Stimulated activated naive B cell treated with anti-CD40 and anti-IgM and Interleukin-4, amounts not matched to agents 10 μg/mL and 1 μg/mL and 100 μg/mL, for 72 hours (primary cell): ENCODE data around the gene EPPIN.

Experiments
- ATAC-seq, 2 donors: fragments of 150-1000 bp; cut with Tn5 transposase; replicated peaks; 2 replicates each; pipeline ENCODE4 v1.10.0; 2021; ENCODE audit warnings: moderate library complexity in 1 of 2
- DNase-seq: peaks from one replicate; pipeline ENCODE4 v3.0.0; 2021
- H3K27ac Mint-ChIP-seq: one replicate; pipeline ENCODE4 v1.8.0; 2022; ENCODE audit warnings: mild to moderate bottlenecking, mixed read lengths
- H3K27me3 Mint-ChIP-seq, 2 donors: one replicate each; pipeline ENCODE4 v1.8.0; 2022; ENCODE audit warnings: mixed read lengths in 2 of 2
- H3K36me3 Mint-ChIP-seq, 2 donors: one replicate each; pipeline ENCODE4 v1.8.0; 2022; ENCODE audit warnings: mixed read lengths in 2 of 2, mild to moderate bottlenecking in 1 of 2
- H3K4me1 Mint-ChIP-seq, 2 donors: one replicate each; pipeline ENCODE4 v1.8.0; 2022; ENCODE audit warnings: mixed read lengths in 2 of 2, mild to moderate bottlenecking in 1 of 2
- H3K4me3 Mint-ChIP-seq, 2 donors: one replicate each; pipeline ENCODE4 v1.8.0; 2022; ENCODE audit warnings: mild to moderate bottlenecking in 2 of 2, mixed read lengths in 2 of 2, moderate library complexity in 1 of 2
- H3K9me3 Mint-ChIP-seq, 2 donors: one replicate each; pipeline ENCODE4 v1.8.0; 2022; ENCODE audit warnings: mixed read lengths in 2 of 2, mild to moderate bottlenecking in 1 of 2

The EPPIN gene

GRCh38 chr20:45509091-45509490, 38.1 kb downstream of the EPPIN start:
- no peaks in the 10 kb centered on the region for H3K36me3 Mint-ChIP-seq
- no peaks in the 10 kb centered on the region for H3K9me3 Mint-ChIP-seq
- peaks cover 14% of the 10 kb centered on the region in 2 donors for H3K4me1 Mint-ChIP-seq
- no peak for DNase-seq
- H3K4me3 Mint-ChIP-seq, result no peak overlapping the region
- no peak for ATAC-seq
- H3K27ac Mint-ChIP-seq, result no peak overlapping the region
- H3K27me3 Mint-ChIP-seq, result peaks cover 40 to 61% of the 10 kb centered on the region in 2 donors

DNA sequence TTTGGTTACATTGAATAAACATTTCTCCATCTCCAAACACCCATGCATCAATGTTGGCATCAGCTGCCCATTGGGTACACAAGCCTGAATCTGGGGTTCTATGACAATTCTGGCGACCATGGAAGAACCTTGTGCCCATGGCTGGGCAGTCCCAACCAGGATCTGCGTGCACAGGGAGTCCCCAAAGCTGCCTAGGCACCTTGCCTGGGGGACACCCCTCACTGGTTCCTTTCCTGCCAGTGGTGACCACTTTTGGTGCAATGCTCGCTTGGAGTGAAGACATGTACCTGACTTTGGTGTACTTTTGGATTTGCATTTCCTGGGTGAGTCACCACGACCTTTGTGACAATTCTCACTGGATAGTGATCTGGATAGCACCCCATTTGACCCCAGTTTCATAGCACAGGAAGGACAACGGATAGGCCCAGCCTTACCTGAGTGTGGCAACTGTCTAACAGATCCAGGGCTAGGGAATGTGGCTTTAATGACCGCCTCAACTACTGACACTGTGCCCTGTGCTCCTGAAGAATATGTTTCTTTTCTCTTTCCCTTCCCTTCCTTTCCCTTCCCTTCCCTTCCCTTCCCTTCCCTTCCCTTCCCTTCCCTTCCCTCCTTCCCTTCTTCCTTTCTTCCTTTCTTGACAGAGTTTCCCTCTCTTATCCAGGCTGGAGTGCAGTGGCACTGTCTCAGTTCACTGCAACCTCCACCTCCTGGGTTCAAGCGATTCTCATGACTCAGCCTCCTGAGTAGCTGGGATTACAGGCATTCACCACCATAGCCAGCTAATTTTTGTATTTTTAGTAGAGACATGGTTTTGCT, 38.9 kb downstream of the EPPIN start:
- H3K4me3 Mint-ChIP-seq, result no peak overlapping the region
- peaks cover 14% of the 10 kb centered on the region in 2 donors for H3K4me1 Mint-ChIP-seq
- DNase-seq, result no peak
- H3K36me3 Mint-ChIP-seq, result no peaks in the 10 kb centered on the region
- ATAC-seq, result peak in 1 of 2 donors; percentile 13
- H3K27ac Mint-ChIP-seq, result no peak overlapping the region
- peaks cover 44 to 67% of the 10 kb centered on the region in 2 donors for H3K27me3 Mint-ChIP-seq
- no peaks in the 10 kb centered on the region for H3K9me3 Mint-ChIP-seq

DNA sequence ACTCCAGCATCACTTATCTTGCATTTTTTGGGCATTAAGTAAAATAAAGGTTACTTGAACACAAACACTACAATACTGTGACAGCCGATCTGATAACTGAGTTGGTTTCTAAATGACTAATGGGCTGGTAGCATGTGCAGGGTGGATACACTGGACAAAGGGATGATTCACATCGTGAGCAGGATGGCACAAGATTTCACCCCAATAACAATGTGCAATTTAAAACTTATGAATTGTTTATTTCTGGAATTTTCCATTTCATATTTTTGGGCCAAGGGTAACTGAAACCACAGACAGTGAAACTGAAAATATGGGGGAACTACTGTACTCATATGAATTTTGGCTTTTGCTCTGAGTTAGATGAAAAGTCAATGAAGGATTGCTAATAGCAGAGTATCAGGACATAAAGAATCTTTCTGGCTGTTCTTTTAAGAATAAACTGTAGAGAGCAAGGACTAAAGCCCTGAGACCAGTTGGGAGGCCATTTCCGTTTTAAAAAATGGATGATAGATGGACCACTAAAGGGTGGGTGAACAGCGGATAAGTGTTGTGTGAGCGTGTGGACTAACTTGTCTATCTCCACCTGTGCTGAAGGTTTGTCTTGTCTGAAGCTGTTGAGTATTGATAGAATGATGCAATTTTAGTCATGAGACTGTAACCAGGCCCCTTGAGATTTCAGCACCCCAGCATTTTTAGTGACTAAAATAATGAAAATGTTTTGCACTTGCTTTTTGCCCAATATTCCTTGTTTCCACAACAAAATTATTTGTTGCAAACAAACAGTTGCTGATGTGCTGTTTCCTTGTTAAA, 40.0 kb downstream of the EPPIN start:
- peak overlapping the region in 1 of 2 donors; percentile 25 for H3K4me3 Mint-ChIP-seq
- ATAC-seq (peak; percentile 86 to 91), DNase-seq (peak; percentile 5)
- H3K27me3 Mint-ChIP-seq, result peaks cover 46 to 68% of the 10 kb centered on the region in 2 donors
- H3K4me1 Mint-ChIP-seq, result peaks cover 14% of the 10 kb centered on the region in 2 donors
- H3K27ac Mint-ChIP-seq, result peak overlapping the region; percentile 47
- H3K9me3 Mint-ChIP-seq, result no peaks in the 10 kb centered on the region
- H3K36me3 Mint-ChIP-seq, result no peaks in the 10 kb centered on the region

- Mint-ChIP-seq H3K9me3 (no peaks in the 10 kb centered on the region), H3K36me3 (no peaks in the 10 kb centered on the region), H3K27ac (peak overlapping the region; percentile 47), H3K27me3 (peaks cover 42 to 64% of the 10 kb centered on the region in 2 donors), H3K4me1 (peaks cover 14% of the 10 kb centered on the region in 2 donors), H3K4me3 (no peak overlapping the region)
- DNase-seq (no peak), ATAC-seq (no peak)
Observed at GRCh38 chr20:45506398-45506797, 40.8 kb downstream of the EPPIN start.

DNA sequence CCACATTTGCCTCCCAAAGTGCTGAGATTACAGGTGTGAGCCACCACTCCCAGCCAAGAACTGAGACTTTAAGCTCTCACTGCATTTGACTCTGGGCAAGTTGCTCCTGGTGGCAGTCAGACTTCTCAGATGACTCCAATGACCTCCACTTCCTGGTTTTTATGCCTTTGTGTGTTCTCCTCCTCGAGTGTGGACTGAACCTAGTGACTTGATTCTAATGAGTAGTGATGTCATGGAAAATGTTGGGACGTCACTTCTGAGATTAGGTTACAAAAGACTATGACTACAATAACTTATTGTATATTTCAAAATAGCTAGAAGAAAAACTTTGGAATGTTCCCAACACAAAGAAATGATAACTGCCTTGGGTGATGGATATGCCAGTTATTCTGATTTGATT, 43.8 kb downstream of the EPPIN start:
- DNase-seq (no peak), ATAC-seq (no peak)
- Mint-ChIP-seq H3K4me1 (peaks cover 14% of the 10 kb centered on the region in 2 donors), H3K27ac (no peak overlapping the region), H3K4me3 (no peak overlapping the region), H3K36me3 (no peaks in the 10 kb centered on the region), H3K9me3 (no peaks in the 10 kb centered on the region), H3K27me3 (peaks cover 39 to 62% of the 10 kb centered on the region in 2 donors)

DNA sequence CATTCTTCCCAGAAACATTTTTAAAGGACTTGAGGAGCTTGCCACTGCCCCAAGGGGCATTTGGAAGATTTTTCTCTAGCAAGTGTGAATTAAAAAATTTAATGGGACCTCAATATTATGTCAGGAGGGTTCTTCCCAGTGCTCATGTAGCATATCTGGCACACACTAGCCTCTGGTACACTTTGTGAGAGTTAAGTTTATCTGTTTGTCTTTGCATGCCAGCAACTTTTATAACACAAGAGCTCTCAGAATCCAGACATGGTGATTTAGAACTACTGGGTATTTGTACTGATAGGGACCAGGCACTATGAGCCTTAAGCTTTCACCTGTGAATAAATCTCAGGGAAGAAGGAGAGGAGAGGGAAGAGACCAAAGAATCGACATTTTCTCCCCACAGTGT, 44.6 kb downstream of the EPPIN start:
- DNase-seq, result no peak
- H3K9me3 Mint-ChIP-seq, result no peaks in the 10 kb centered on the region
- H3K36me3 Mint-ChIP-seq, result no peaks in the 10 kb centered on the region
- H3K4me1 Mint-ChIP-seq, result peaks cover 7 to 9% of the 10 kb centered on the region in 2 donors
- no peak for ATAC-seq
- H3K4me3 Mint-ChIP-seq, result no peak overlapping the region
- H3K27ac Mint-ChIP-seq, result no peak overlapping the region
- H3K27me3 Mint-ChIP-seq, result peaks cover 35 to 56% of the 10 kb centered on the region in 2 donors

DNA sequence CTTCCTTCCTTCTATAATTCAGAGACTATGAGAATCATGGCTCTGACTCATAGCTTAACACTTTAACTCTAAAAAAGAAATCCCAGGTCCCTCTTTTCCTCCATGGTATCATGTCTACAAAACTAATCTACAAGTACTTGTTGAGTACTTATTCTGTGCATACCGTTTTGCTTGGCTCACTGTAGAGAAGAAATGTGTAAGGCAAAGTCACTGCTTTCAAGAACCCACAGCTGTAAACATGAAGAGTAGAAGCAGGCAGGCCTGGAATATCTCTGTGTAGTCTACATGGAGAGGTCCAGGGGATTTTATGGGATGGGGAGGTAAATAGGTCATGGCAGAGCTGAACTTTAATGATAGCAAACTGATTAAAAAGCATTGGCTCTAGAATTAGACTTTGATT, 45.6 kb downstream of the EPPIN start:
- ATAC-seq, result no peak
- no peaks in the 10 kb centered on the region for H3K9me3 Mint-ChIP-seq
- no peaks in the 10 kb centered on the region for H3K36me3 Mint-ChIP-seq
- no peak overlapping the region for H3K4me3 Mint-ChIP-seq
- no peak for DNase-seq
- peaks cover 0 to 2% of the 10 kb centered on the region in 2 donors for H3K4me1 Mint-ChIP-seq
- peaks cover 39 to 60% of the 10 kb centered on the region in 2 donors for H3K27me3 Mint-ChIP-seq
- H3K27ac Mint-ChIP-seq, result no peak overlapping the region

DNA sequence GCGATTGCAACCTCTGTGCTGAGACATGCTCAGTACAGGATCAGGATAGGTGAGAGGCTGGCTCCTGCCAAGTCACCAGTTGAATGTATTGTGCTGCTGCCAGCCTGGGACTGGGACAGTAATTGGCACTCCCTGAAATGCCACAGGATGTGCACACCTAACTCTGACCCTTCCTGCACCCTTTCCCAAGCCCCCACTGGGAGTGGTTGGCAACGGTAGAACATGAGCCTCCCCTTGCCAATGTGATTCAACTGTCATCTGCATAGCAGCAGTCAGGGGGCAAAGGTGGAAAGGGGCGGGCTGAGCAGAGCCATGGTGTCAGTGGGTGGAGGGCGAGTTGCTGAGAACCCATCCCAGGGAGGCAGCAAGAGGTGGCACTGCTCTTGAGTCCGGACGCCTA, 47.2 kb downstream of the EPPIN start:
- peaks cover 34 to 60% of the 10 kb centered on the region in 2 donors for H3K27me3 Mint-ChIP-seq
- H3K27ac Mint-ChIP-seq, result no peak overlapping the region
- H3K4me3 Mint-ChIP-seq, result no peak overlapping the region
- DNase-seq, result no peak
- no peaks in the 10 kb centered on the region for H3K4me1 Mint-ChIP-seq
- H3K9me3 Mint-ChIP-seq, result no peaks in the 10 kb centered on the region
- H3K36me3 Mint-ChIP-seq, result no peaks in the 10 kb centered on the region
- ATAC-seq, result no peak

DNA sequence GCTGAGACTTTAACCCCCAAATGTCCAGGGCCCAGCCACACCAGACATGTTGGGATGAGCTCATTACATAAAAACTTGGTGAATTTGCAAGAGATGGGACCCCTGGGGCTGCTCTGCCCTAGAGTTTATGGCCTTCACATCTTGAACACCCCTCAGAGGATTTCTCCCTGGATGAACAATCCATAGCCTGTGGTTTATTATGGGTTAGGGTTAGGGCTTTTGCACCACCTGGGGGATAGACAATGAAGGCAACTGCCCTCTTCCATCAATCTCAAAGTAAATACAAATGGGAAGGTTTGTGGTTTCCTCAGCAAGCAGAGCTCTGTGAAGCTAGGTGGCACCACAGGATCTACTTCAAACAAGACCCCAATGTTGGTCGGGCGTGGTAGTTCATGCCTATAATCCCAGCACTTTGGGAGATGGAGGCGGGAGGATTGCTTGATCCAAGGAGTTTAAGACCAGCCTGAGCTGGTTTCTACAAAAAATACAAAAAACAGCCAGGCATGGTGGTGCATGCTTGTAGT, 49.2 kb downstream of the EPPIN start:
- Mint-ChIP-seq H3K4me1 (no peaks in the 10 kb centered on the region), H3K27ac (no peak overlapping the region), H3K27me3 (peaks cover 28 to 47% of the 10 kb centered on the region in 2 donors), H3K9me3 (no peaks in the 10 kb centered on the region), H3K4me3 (no peak overlapping the region), H3K36me3 (no peaks in the 10 kb centered on the region)
- ATAC-seq (no peak), DNase-seq (no peak)

DNA sequence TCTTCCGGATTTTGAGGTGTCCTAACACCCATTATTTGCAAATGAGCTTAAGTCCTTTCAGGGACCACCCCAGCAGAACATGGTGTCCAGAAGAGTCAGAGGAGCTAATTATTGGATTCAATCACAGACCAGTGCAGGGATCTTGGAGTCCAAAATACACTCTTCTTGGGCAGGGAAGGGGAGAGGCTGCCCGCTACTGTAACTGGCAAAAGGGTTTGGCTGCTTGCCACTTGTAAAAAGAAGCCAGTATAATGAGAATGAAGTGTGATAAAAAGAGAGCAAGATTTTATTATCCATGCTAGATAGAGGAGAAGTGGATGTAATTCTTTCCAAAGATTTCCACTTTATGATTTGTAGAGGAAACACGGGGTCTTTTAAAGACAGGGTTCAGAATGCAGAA, 51.0 kb downstream of the EPPIN start:
- Mint-ChIP-seq H3K9me3 (no peaks in the 10 kb centered on the region), H3K4me3 (no peak overlapping the region), H3K36me3 (no peaks in the 10 kb centered on the region), H3K27ac (no peak overlapping the region), H3K4me1 (no peaks in the 10 kb centered on the region), H3K27me3 (peaks cover 29 to 52% of the 10 kb centered on the region in 2 donors)
- ATAC-seq (no peak), DNase-seq (no peak)

- Mint-ChIP-seq H3K27ac (no peak overlapping the region), H3K36me3 (no peaks in the 10 kb centered on the region), H3K9me3 (no peaks in the 10 kb centered on the region), H3K4me3 (no peak overlapping the region), H3K4me1 (no peaks in the 10 kb centered on the region), H3K27me3 (peaks cover 29 to 49% of the 10 kb centered on the region in 2 donors)
- DNase-seq, result no peak
- ATAC-seq, result no peak
Observed at GRCh38 chr20:45495501-45495941, 51.7 kb downstream of the EPPIN start.
